HepG2 (cell line): ENCODE measurements around the gene ERFL. TPM values are rescaled to one million over a fixed set of nuclear protein-coding genes. Genes with fewer than 3 reads are reported as not detected.
A peak's percentile ranks its signal among the peaks of the same experiment; 100 is the strongest.

Source experiments
- ATAC-seq: fragments of 200-7000 bp; cut with Tn5 transposase; 3 replicates; pipeline ENCODE4 v1.9.1; 2020; ENCODE audit warnings: mild to moderate bottlenecking, moderate library complexity
- BruUV-seq: library from RNA; stranded (reverse); fragments of 400-500 nt; replicated peaks from 2 replicates; lab custom pipeline; 2021; lab: Mats Ljungman, UMichigan
- CTCF ChIA-PET: fragments of 300-600 bp; formaldehyde crosslinking; extraction: SDS; loops from one replicate; lab custom pipeline; 2021; ENCODE audit warnings: low total read pairs, inconsistent platforms, low intra/inter-chr PET ratio; lab: Yijun Ruan, JAX
- POLR2A ChIA-PET: fragments of 350-600 bp; sonication (Branson Sonifier 250); formaldehyde crosslinking; loops from one replicate; lab custom pipeline; 2020; ENCODE audit warnings: antibody characterized with exemption, inconsistent platforms; lab: Yijun Ruan, JAX
- DNase-seq: peaks from one replicate; pipeline ENCODE4 v3.0.0-alpha.2; 2015; ENCODE audit warnings: low spot score
- FAIRE-seq: peaks from 3 replicates; lab custom pipeline; 2011; peaks lifted over from hg19 to GRCh38; lab: Jason Lieb, UNC
- H2AFZ ChIP-seq: one replicate; pipeline ENCODE4 v1.6.1; 2011; ENCODE audit warnings: low read length, inconsistent platforms
- H3K27ac ChIP-seq: fragments of 300-600 bp; 3 replicates; pipeline ENCODE4 v1.8.0; 2011; ENCODE audit warnings: mixed run types, mild to moderate bottlenecking, mixed read lengths, low read length, inconsistent platforms; ENCODE audit not compliant: insufficient read depth; ENCODE audit errors: extremely low read length
- H3K27me3 ChIP-seq, 2 experiments: fragments of 200-600 bp in 1 of 2; 2 replicates in 1 of 2; 3 replicates in 1 of 2; pipeline versions ENCODE4 v1.6.0 to v1.8.0; 2011; ENCODE audit warnings: low read length in 2 of 2, mild to moderate bottlenecking in 2 of 2, moderate library complexity in 2 of 2, inconsistent platforms in 1 of 2; ENCODE audit not compliant: insufficient read depth in 2 of 2, control insufficient read depth in 1 of 2
- H3K36me3 ChIP-seq, 2 experiments: fragments of 200-600 bp in 1 of 2; replicated peaks in 1 of 2; 2 replicates in 1 of 2; 3 replicates in 1 of 2; pipeline versions ENCODE4 v1.5.1 to v1.8.0; 2011; ENCODE audit warnings: low read length in 2 of 2, inconsistent platforms in 1 of 2; ENCODE audit not compliant: insufficient read depth in 2 of 2, control insufficient read depth in 1 of 2
- H3K4me1 ChIP-seq: 2 replicates; pipeline ENCODE4 v1.5.1; 2012; ENCODE audit warnings: low read length, inconsistent platforms; ENCODE audit not compliant: insufficient read depth
- H3K4me2 ChIP-seq: 2 replicates; pipeline ENCODE4 v1.6.0; 2011; ENCODE audit warnings: low read depth, low read length, inconsistent platforms
- H3K4me3 ChIP-seq, 3 experiments: fragments of 200-600 bp in 1 of 3; sonication (generic), shearing (Covaris generic) in 1 of 3; replicated peaks in 1 of 3; 2 replicates each; pipeline ENCODE4 v1.5.1; 2011 to 2016; ENCODE audit warnings: low read length in 3 of 3, inconsistent platforms in 2 of 3, low read depth in 2 of 3, mild to moderate bottlenecking in 2 of 3, control low read depth in 1 of 3, mixed read lengths in 1 of 3; ENCODE audit not compliant: insufficient read depth in 1 of 3
- H3K79me2 ChIP-seq: one replicate; pipeline ENCODE4 v1.6.1; 2011; ENCODE audit warnings: low read length, inconsistent platforms; ENCODE audit not compliant: insufficient read depth
- H3K9ac ChIP-seq: 2 replicates; pipeline ENCODE4 v1.6.0; 2011; ENCODE audit warnings: mild to moderate bottlenecking, low read depth, low read length, inconsistent platforms; ENCODE audit not compliant: insufficient read depth
- H3K9me3 ChIP-seq: 2 replicates; pipeline ENCODE4 v1.5.1; 2012; ENCODE audit warnings: mild to moderate bottlenecking, low read length
- H4K20me1 ChIP-seq: 2 replicates; pipeline ENCODE4 v1.6.0; 2011; ENCODE audit warnings: inconsistent platforms, mild to moderate bottlenecking, low read length, moderate library complexity; ENCODE audit not compliant: insufficient read depth
- AHR ChIP-seq: IDR thresholded peaks from 2 replicates; pipeline ENCODE4 v1.6.1; 2018; ENCODE audit warnings: missing genetic modification reagents, missing compliant biosample characterization
- CENPX ChIP-seq: sonication (generic); formaldehyde crosslinking; IDR thresholded peaks from 2 replicates; pipeline ENCODE4 v1.9.0; 2021; ENCODE audit warnings: mild to moderate bottlenecking, missing genetic modification reagents, moderate library complexity
- NFKBIZ ChIP-seq: IDR thresholded peaks from 2 replicates; pipeline ENCODE4 v1.6.1; 2018; ENCODE audit warnings: missing genetic modification reagents, missing compliant biosample characterization
- RELA ChIP-seq: sonication (generic); formaldehyde crosslinking; IDR thresholded peaks from 2 replicates; pipeline ENCODE4 v1.4.0; 2020; ENCODE audit warnings: missing genetic modification reagents
- SETDB1 ChIP-seq: sonication (generic); formaldehyde crosslinking; IDR thresholded peaks from 2 replicates; pipeline ENCODE4 v1.5.1; 2020; ENCODE audit warnings: missing genetic modification reagents, mild to moderate bottlenecking, borderline replicate concordance
- SOX6 ChIP-seq, 2 experiments: fragments of 450-650 bp in 1 of 2; sonication (generic) in 1 of 2; formaldehyde crosslinking in 1 of 2; IDR thresholded peaks; 2 replicates each; pipeline versions ENCODE4 v1.4.0 to v1.6.1; 2017 to 2020; ENCODE audit warnings: antibody characterized with exemption in 1 of 2, mild to moderate bottlenecking in 1 of 2, missing genetic modification reagents in 1 of 2
- TARDBP ChIP-seq: sonication (generic); formaldehyde crosslinking; IDR thresholded peaks from 2 replicates; pipeline ENCODE4 v1.8.0; 2022; ENCODE audit warnings: mild to moderate bottlenecking, missing genetic modification reagents
- ZFX ChIP-seq: sonication (generic); formaldehyde crosslinking; IDR thresholded peaks from 2 replicates; pipeline ENCODE4 v1.4.0; 2020; ENCODE audit warnings: mild to moderate bottlenecking, low read depth, missing genetic modification reagents, moderate library complexity
- ZMYM3 ChIP-seq: sonication (generic); formaldehyde crosslinking; IDR thresholded peaks from 2 replicates; pipeline ENCODE4 v1.5.1; 2020; ENCODE audit warnings: mild to moderate bottlenecking, missing genetic modification reagents
- ZNF512 ChIP-seq: sonication (generic); formaldehyde crosslinking; IDR thresholded peaks from 2 replicates; pipeline ENCODE4 v1.4.0; 2020; ENCODE audit warnings: mild to moderate bottlenecking, missing genetic modification reagents
- ZNF609 ChIP-seq: sonication (generic); formaldehyde crosslinking; IDR thresholded peaks from 2 replicates; pipeline ENCODE4 v1.4.0; 2020; ENCODE audit warnings: mild to moderate bottlenecking, missing genetic modification reagents, borderline replicate concordance
- ZNF770 ChIP-seq: sonication (generic); formaldehyde crosslinking; IDR thresholded peaks from 2 replicates; pipeline ENCODE4 v1.5.0; 2020; ENCODE audit warnings: mild to moderate bottlenecking, missing genetic modification reagents
- ZSCAN22 ChIP-seq: sonication (generic); formaldehyde crosslinking; IDR thresholded peaks from 2 replicates; pipeline ENCODE4 v1.4.0; 2020; ENCODE audit warnings: mild to moderate bottlenecking, missing genetic modification reagents
- WGBS: methylation state at CpG from one replicate; pipeline ENCODE4 v1.1.6; 2017; ENCODE audit warnings: low lambda C conversion rate; 5-methylcytosine and 5-hydroxymethylcytosine counted together
- in situ Hi-C: cut with HindIII; loops from 2 replicates; pipeline ENCODE4 v1.10.0; 2017; ENCODE audit warnings: low pct_unique_long_range_greater_than_20kb; ENCODE audit not compliant: extremely low pct_ligation_motif_present
- intact Hi-C: fragments of 100-400 bp; cut with micrococcal nuclease; formaldehyde crosslinking; loops from one replicate; pipeline ENCODE4 v1.10.0; 2022; ENCODE audit not compliant: unreplicated experiment
- polyA plus RNA-seq, 8 experiments: library from polyadenylated mRNA; depleted of rRNA in 3 of 8; stranded (reverse) in 7 of 8; unstranded in 1 of 8; fragments of >200 nt; fragmentation: Illumina TruSeq in 4 of 8; extraction: Trizol in 4 of 8; gene quantifications; 2 replicates each; pipeline versions ENCODE4 v1.2.1 to v1.2.3, GENCODE V29; 2011 to 2016; ENCODE audit warnings: low read depth in 4 of 8, missing spikeins in 1 of 8, mixed read lengths in 1 of 8; ENCODE audit not compliant: insufficient read depth in 1 of 8
- total RNA-seq, 5 experiments: library from RNA; depleted of rRNA; stranded (reverse); fragments of >200 nt; fragmentation: Illumina TruSeq; extraction: Trizol; gene quantifications; 2 replicates each; pipeline ENCODE4 v1.2.3, GENCODE V29; 2016; ENCODE audit warnings: low read depth in 1 of 5

Gene ERFL
- total and polyA plus RNA-seq, 2 of the 13 experiments (the other 11 are each of a cell fraction or from before 2014, with no cell fraction given): not detected

GRCh38 chr19:41893899-41894298, 34.4 kb downstream of the ERFL start:
- ChIA-PET POLR2A (interaction anchor here (1.1 kb wide), 1 partner anchor 34 kb away, joined by 3 read pairs; the partner anchor contains the start of gene RPS19), CTCF (no interaction called here)
- no peaks in the 10 kb centered on the region for H4K20me1 ChIP-seq
- FAIRE-seq (peak; percentile 42), DNase-seq (peak; percentile 59), ATAC-seq (peak; percentile 59)
- BruUV-seq: no TSS peak
- H3K9ac ChIP-seq: no peak overlapping the region
- in situ Hi-C loops (no loop called here), intact Hi-C loops (no loop called here)
- no peak overlapping the region for H3K27ac ChIP-seq
- no peak overlapping the region for H3K4me2 ChIP-seq
- H3K4me3 ChIP-seq: no peak overlapping the region
- 0% methylated on average over 1 of the region's 6 CpGs for WGBS
- H3K4me1 ChIP-seq: peaks cover 5% of the 10 kb centered on the region
- no peak overlapping the region for H2AFZ ChIP-seq
- H3K79me2 ChIP-seq: no peaks in the 10 kb centered on the region
- peaks cover 19 to 31% of the 10 kb centered on the region in 2 experiments for H3K36me3 ChIP-seq
- H3K9me3 ChIP-seq: no peaks in the 10 kb centered on the region
- H3K27me3 ChIP-seq: no peaks in the 10 kb centered on the region
- TF ChIP-seq ZNF512: no peak
- no peak for TF ChIP-seq SOX6 (IDR thresholded peaks at IDR 0.05)
- TF ChIP-seq SOX6 (CRISPR knock-in tag; IDR thresholded peaks at IDR 0.05): peak; percentile 26; the same call in 1 of the 2 replicates
- TF ChIP-seq AHR: no peak
- TF ChIP-seq SETDB1 (CRISPR knock-in tag): no peak
- TF ChIP-seq ZFX (CRISPR knock-in tag): peak; percentile 47; the same call in 1 of the 2 replicates
- TF ChIP-seq NFKBIZ (CRISPR knock-in tag): no peak
- peak; percentile 36; the same call in 1 of the 2 replicates for TF ChIP-seq ZNF770 (CRISPR knock-in tag)
- TF ChIP-seq RELA: no peak
- TF ChIP-seq ZNF609 (CRISPR knock-in tag): peak; percentile 24; the same call in 1 of the 2 replicates
- TF ChIP-seq ZMYM3: peak; percentile 64; the same call in 1 of the 2 replicates
- peak; percentile 96 for TF ChIP-seq ZSCAN22 (CRISPR knock-in tag)
- peak; percentile 77; the same call in 1 of the 2 replicates for TF ChIP-seq TARDBP (CRISPR knock-in tag)
- TF ChIP-seq CENPX: no peak
